ENCODE measurements around the gene GPC5.

GPC5 gene

GRCh38 chr13:91359111-91359510 lies 39.3 kb upstream of the GPC5 start:
- peaks cover 13% of the 10 kb centered on the region for H3K4me1 Mint-ChIP-seq (ENCODE audit: low read depth)
- no peaks in the 10 kb centered on the region for H3K9me3 Mint-ChIP-seq
- peaks cover 31% of the 10 kb centered on the region for H3K36me3 Mint-ChIP-seq (ENCODE audit: low read depth)

DNA sequence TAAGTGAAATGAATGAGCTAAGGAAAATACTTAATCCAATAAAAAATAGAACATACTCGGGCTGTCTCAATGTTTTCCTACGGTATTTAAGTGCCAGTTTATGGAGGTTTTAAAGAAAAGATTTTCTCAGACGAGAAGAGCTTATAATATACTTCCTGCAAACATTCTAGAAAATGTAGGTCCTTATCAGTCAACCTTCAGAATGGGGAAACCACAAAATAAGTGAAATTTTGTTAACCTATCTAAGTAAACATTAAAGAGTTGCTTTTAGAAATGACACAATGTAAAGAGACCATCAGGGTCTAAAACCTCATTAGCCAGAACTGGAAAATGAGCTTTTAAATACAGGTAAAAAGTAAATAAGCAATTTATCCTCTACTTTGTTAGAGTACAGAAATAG lies 38.8 kb upstream of the GPC5 start:
- H3K9me3 Mint-ChIP-seq: no peaks in the 10 kb centered on the region
- H3K27me3 Mint-ChIP-seq (ENCODE audit: low read depth): no peaks in the 10 kb centered on the region
- no peak overlapping the region for H3K27ac Mint-ChIP-seq

More at GRCh38 chr13:91359111-91359510, 39.3 kb upstream of the GPC5 start:
- no peak overlapping the region for H3K27ac Mint-ChIP-seq
- no peak overlapping the region for H3K4me3 Mint-ChIP-seq
- no peaks in the 10 kb centered on the region for H3K27me3 Mint-ChIP-seq (ENCODE audit: low read depth)

DNA sequence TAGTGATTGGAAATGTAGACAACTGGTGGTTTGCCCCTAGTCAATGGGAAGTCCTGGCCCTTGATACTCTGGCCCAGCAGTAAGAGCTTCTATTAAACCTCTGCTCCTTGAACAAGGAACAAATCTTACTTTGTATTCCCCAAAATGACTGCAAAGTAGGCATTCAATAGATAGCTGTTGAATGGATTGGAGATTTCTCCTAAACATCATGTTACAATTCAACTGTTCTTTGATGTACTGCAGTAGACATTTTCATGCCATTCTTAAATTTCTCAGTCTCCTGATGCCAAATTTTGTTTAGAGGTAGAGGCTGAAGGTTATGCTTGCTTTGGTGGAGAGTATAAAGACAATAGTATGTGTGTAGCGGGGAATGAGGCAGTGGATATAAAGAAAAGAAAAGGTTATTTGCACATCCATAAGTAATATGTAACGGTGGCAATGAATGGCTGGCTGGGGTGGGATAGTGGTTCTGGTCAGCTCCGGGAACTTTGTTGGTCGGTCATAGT lies 38.1 kb upstream of the GPC5 start:
- H3K36me3 Mint-ChIP-seq (ENCODE audit: low read depth): peaks cover 23% of the 10 kb centered on the region
- no peak overlapping the region for H3K4me3 Mint-ChIP-seq
- peaks cover 8% of the 10 kb centered on the region for H3K4me1 Mint-ChIP-seq (ENCODE audit: low read depth)
- no peaks in the 10 kb centered on the region for H3K27me3 Mint-ChIP-seq (ENCODE audit: low read depth)
- no peaks in the 10 kb centered on the region for H3K9me3 Mint-ChIP-seq
- H3K27ac Mint-ChIP-seq: no peak overlapping the region

More for the DNA sequence above, 38.8 kb upstream of the GPC5 start:
- Mint-ChIP-seq H3K36me3 (ENCODE audit: low read depth) (peaks cover 28% of the 10 kb centered on the region), H3K4me3 (no peak overlapping the region), H3K4me1 (ENCODE audit: low read depth) (peaks cover 11% of the 10 kb centered on the region)

GRCh38 chr13:91361755-91362271 lies 36.6 kb upstream of the GPC5 start:
- H3K4me3 Mint-ChIP-seq: no peak overlapping the region
- no peaks in the 10 kb centered on the region for H3K9me3 Mint-ChIP-seq
- H3K27me3 Mint-ChIP-seq (ENCODE audit: low read depth): no peaks in the 10 kb centered on the region
- peaks cover 16% of the 10 kb centered on the region for H3K36me3 Mint-ChIP-seq (ENCODE audit: low read depth)
- no peak overlapping the region for H3K27ac Mint-ChIP-seq
- peaks cover 5% of the 10 kb centered on the region for H3K4me1 Mint-ChIP-seq (ENCODE audit: low read depth)

- no peaks in the 10 kb centered on the region for H3K27me3 Mint-ChIP-seq (ENCODE audit: low read depth)
- peaks cover 14% of the 10 kb centered on the region for H3K36me3 Mint-ChIP-seq (ENCODE audit: low read depth)
- H3K27ac Mint-ChIP-seq: no peak overlapping the region
- peaks cover 3% of the 10 kb centered on the region for H3K4me1 Mint-ChIP-seq (ENCODE audit: low read depth)
- H3K4me3 Mint-ChIP-seq: no peak overlapping the region
- H3K9me3 Mint-ChIP-seq: no peaks in the 10 kb centered on the region
These were observed 35.5 kb upstream of the GPC5 start for GRCh38 chr13:91362908-91363307.

DNA sequence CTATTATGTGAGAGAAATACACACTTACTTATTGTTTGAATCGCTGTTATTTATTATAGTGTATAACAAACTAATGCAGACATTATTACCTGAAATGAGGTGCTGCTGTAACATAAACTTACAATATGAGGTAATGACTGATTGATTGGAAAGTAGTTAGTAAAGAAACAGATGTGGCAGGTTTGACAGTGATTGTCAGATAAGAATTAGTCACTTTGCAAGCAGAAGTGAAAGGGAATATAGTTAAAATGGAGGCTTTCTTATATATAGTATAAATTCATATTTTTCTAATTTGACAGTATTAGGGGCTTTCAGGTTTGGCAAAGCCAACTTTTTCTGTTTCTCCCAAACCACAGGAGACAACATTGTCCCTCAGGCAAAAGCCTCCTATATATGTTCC lies 30.3 kb upstream of the GPC5 start:
- Mint-ChIP-seq H3K4me1 (ENCODE audit: low read depth) (peaks cover 5% of the 10 kb centered on the region), H3K27me3 (ENCODE audit: low read depth) (no peaks in the 10 kb centered on the region), H3K27ac (no peak overlapping the region), H3K36me3 (ENCODE audit: low read depth) (peaks cover 6% of the 10 kb centered on the region), H3K4me3 (no peak overlapping the region), H3K9me3 (no peaks in the 10 kb centered on the region)

- no peak overlapping the region for H3K27ac Mint-ChIP-seq
These were observed 29.6 kb upstream of the GPC5 start for GRCh38 chr13:91368676-91369440.

GRCh38 chr13:91369441-91369831 lies 29.0 kb upstream of the GPC5 start:
- Mint-ChIP-seq H3K4me1 (ENCODE audit: low read depth) (peaks cover 5% of the 10 kb centered on the region), H3K36me3 (ENCODE audit: low read depth) (peaks cover 6% of the 10 kb centered on the region)

More at GRCh38 chr13:91368676-91369440, 29.6 kb upstream of the GPC5 start:
- peaks cover 6% of the 10 kb centered on the region for H3K36me3 Mint-ChIP-seq (ENCODE audit: low read depth)
- H3K4me1 Mint-ChIP-seq (ENCODE audit: low read depth): peaks cover 5% of the 10 kb centered on the region
- no peaks in the 10 kb centered on the region for H3K27me3 Mint-ChIP-seq (ENCODE audit: low read depth)
- H3K4me3 Mint-ChIP-seq: no peak overlapping the region
- H3K9me3 Mint-ChIP-seq: no peaks in the 10 kb centered on the region

DNA sequence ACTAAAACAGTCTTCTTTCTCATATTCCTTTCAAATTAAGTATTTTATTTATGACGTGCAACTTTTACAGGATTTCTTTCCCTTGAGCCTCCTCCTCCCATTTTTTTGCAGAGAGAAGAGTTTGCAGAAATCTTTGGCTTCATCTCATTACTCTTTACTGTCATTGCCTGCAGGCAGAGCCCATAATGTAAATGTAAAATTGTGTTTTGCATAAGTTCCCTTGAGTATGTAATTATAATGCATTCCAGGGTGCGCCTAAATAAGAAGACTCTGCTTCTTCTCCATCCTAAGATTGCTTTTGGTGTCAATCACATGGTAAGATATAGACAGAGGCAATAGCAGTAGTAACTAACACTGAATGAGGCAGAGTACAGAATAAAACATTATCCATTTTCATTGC lies 27.9 kb upstream of the GPC5 start:
- Mint-ChIP-seq H3K27ac (no peak overlapping the region), H3K9me3 (no peaks in the 10 kb centered on the region), H3K36me3 (ENCODE audit: low read depth) (peaks cover 6% of the 10 kb centered on the region), H3K4me1 (ENCODE audit: low read depth) (peaks cover 5% of the 10 kb centered on the region), H3K27me3 (ENCODE audit: low read depth) (no peaks in the 10 kb centered on the region), H3K4me3 (no peak overlapping the region)

More at GRCh38 chr13:91369441-91369831, 29.0 kb upstream of the GPC5 start:
- no peaks in the 10 kb centered on the region for H3K9me3 Mint-ChIP-seq
- H3K4me3 Mint-ChIP-seq: no peak overlapping the region
- H3K27me3 Mint-ChIP-seq (ENCODE audit: low read depth): no peaks in the 10 kb centered on the region
- H3K27ac Mint-ChIP-seq: no peak overlapping the region

DNA sequence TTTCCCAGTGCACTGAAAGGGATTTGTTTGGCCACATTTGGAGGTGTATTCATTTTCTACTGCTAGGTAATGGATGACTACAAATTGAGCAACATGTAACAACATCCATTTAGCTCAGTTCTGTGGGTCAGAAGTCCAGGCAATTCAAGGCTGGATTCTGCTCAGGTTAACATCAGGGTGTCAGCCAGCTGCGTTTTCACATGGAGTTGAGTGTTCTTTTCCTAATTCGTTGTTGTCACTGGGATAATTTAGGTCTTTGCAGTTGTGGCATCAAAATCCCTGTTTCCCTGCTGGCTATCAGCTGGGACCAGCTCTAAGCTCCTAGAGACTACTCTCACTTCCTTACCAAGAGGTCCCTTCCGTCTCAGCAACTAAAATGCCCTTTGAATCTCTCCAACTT lies 25.5 kb upstream of the GPC5 start:
- Mint-ChIP-seq H3K9me3 (no peaks in the 10 kb centered on the region), H3K4me1 (ENCODE audit: low read depth) (peaks cover 5% of the 10 kb centered on the region), H3K27me3 (ENCODE audit: low read depth) (no peaks in the 10 kb centered on the region), H3K4me3 (no peak overlapping the region), H3K27ac (no peak overlapping the region), H3K36me3 (ENCODE audit: low read depth) (no peaks in the 10 kb centered on the region)

DNA sequence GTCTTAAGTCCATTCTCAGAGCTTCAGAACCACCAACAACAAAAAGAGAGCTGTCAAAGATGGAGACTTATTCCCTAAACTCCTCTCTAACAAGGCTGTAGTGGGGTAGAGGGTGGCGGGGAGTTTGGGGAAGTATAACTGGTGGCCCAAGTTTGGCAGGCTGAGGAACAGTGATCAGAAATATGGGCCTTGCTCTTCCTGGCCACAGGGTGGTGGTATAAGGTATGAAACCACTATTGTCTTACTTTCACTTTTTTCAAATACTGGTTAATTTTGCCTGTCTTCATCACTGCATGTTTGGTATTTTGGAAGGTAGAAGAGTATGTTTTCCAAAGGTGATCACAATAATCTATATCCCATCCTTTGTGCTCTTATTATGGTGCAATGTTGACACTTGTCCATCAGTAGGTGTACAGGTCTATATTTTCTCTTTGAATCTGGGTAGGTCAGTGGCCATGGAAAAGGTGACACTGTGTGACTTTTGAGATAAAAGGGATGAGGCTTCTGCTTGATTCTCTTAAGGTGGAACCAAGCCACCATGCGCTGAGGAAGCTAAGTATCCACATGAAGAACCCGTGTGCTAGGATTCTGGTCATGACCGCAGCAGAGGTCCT lies 23.2 kb upstream of the GPC5 start:
- Mint-ChIP-seq H3K4me3 (no peak overlapping the region), H3K36me3 (ENCODE audit: low read depth) (no peaks in the 10 kb centered on the region), H3K27ac (no peak overlapping the region), H3K4me1 (ENCODE audit: low read depth) (no peaks in the 10 kb centered on the region), H3K9me3 (no peaks in the 10 kb centered on the region), H3K27me3 (ENCODE audit: low read depth) (peaks cover 3% of the 10 kb centered on the region)

- H3K27me3 Mint-ChIP-seq (ENCODE audit: low read depth): peaks cover 21% of the 10 kb centered on the region
- no peak overlapping the region for H3K27ac Mint-ChIP-seq
- no peaks in the 10 kb centered on the region for H3K36me3 Mint-ChIP-seq (ENCODE audit: low read depth)
- H3K9me3 Mint-ChIP-seq: no peaks in the 10 kb centered on the region
- no peaks in the 10 kb centered on the region for H3K4me1 Mint-ChIP-seq (ENCODE audit: low read depth)
- no peak overlapping the region for H3K4me3 Mint-ChIP-seq
These were observed 17.1 kb upstream of the GPC5 start for GRCh38 chr13:91381371-91381770.

DNA sequence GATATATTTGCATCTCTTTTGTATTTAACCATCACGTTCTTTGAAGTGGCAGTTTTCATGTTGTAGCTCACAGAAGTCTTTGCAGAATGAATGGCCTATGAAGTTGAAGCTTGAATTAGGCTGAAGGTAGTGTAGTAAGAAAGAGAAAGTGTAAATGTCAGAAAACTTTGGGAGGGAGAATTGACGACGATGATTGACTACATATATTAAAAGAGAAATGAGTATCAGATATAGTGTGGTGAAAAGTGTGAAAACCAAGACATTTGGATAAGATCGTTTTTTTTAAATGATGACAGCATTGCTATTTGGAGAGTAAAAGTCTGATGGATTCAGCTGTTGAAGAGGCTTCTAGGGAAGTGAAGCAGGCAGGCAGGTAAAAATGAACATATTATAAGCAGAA lies 14.6 kb upstream of the GPC5 start:
- H3K27ac Mint-ChIP-seq: no peak overlapping the region
- H3K27me3 Mint-ChIP-seq (ENCODE audit: low read depth): peaks cover 32% of the 10 kb centered on the region
- H3K9me3 Mint-ChIP-seq: no peaks in the 10 kb centered on the region
- no peaks in the 10 kb centered on the region for H3K4me1 Mint-ChIP-seq (ENCODE audit: low read depth)
- no peaks in the 10 kb centered on the region for H3K36me3 Mint-ChIP-seq (ENCODE audit: low read depth)
- H3K4me3 Mint-ChIP-seq: no peak overlapping the region

DNA sequence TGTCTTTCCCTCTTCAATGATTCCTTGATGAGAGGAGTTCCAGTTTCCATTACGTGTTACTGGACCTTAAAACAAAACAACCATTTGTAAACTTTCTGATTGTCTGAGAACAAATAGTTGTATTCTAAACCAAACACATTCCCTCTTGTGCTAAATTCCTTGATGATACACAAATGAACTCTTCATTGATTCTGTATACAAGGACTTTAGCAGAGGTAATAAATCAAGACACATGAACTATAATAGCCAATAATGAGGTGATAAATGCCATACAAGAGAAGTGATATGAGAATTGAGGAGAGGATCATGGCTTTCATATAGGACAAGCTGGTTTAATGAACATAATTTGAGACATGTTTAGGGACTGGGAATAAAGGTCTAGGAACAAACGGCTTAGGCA lies 13.5 kb upstream of the GPC5 start:
- no peak overlapping the region for H3K4me3 Mint-ChIP-seq
- H3K27ac Mint-ChIP-seq: no peak overlapping the region
- no peaks in the 10 kb centered on the region for H3K4me1 Mint-ChIP-seq (ENCODE audit: low read depth)
- H3K27me3 Mint-ChIP-seq (ENCODE audit: low read depth): peaks cover 37% of the 10 kb centered on the region
- H3K9me3 Mint-ChIP-seq: no peaks in the 10 kb centered on the region
- no peaks in the 10 kb centered on the region for H3K36me3 Mint-ChIP-seq (ENCODE audit: low read depth)

GRCh38 chr13:91389186-91389585 lies 9.2 kb upstream of the GPC5 start:
- Mint-ChIP-seq H3K36me3 (ENCODE audit: low read depth) (no peaks in the 10 kb centered on the region), H3K27ac (no peak overlapping the region), H3K4me3 (no peak overlapping the region), H3K9me3 (no peaks in the 10 kb centered on the region), H3K27me3 (ENCODE audit: low read depth) (peaks cover 49% of the 10 kb centered on the region), H3K4me1 (ENCODE audit: low read depth) (no peaks in the 10 kb centered on the region)
